Coronary artery (tissue), 2 donors: Measurements from ENCODE around the gene ZNF646.

Experiments used
- DNase-seq: peaks from one replicate; pipeline ENCODE4 v3.0.0-alpha.2; 2017; ENCODE audit warnings: low spot score
- H3K27ac ChIP-seq, 2 donors: fragments of 200-600 bp; sonication (generic); one replicate each; pipeline ENCODE4 v1.5.1; 2016 to 2019
- H3K4me3 ChIP-seq: fragments of 200-600 bp; sonication (generic); 2 replicates; pipeline ENCODE4 v1.5.1; 2016; ENCODE audit warnings: mild to moderate bottlenecking, moderate library complexity
- CTCF ChIP-seq: fragments of 200-600 bp; sonication (generic); IDR thresholded peaks from one replicate; pipeline ENCODE4 v1.5.1; 2019; ENCODE audit warnings: antibody characterized with exemption

Gene ZNF646

GRCh38 chr16:31080035-31080629, 5.9 kb downstream of the ZNF646 start:
- H3K4me3 ChIP-seq, result no peak overlapping the region
- no peak for TF ChIP-seq CTCF
- DNase-seq, result no peak
- no peak overlapping the region for H3K27ac ChIP-seq

DNA sequence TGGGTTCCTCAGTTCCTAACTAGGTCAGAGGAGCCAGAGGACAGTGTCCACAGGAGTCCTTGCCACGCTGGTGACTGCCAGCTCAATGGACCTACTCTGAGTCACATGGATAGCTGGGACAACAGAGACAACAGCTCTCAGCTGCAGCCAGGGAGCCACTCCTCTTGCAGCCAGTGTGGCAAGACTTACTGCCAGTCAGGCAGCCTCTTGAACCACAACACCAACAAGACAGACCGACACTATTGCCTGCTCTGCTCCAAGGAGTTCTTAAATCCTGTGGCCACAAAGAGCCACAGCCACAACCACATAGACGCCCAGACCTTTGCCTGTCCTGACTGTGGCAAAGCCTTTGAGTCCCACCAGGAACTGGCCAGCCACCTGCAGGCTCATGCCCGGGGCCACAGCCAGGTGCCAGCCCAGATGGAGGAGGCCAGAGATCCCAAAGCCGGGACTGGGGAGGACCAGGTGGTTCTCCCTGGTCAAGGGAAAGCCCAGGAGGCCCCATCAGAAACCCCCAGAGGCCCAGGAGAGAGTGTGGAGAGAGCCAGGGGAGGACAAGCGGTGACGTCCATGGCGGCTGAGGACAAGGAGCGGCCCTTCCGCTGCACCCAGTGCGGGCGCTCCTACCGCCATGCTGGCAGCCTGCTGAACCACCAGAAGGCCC, 6.7 kb downstream of the ZNF646 start:
- Histone ChIP-seq H3K27ac (no peak overlapping the region), H3K4me3 (no peak overlapping the region)
- DNase-seq, result no peak
- TF ChIP-seq CTCF, result no peak

DNA sequence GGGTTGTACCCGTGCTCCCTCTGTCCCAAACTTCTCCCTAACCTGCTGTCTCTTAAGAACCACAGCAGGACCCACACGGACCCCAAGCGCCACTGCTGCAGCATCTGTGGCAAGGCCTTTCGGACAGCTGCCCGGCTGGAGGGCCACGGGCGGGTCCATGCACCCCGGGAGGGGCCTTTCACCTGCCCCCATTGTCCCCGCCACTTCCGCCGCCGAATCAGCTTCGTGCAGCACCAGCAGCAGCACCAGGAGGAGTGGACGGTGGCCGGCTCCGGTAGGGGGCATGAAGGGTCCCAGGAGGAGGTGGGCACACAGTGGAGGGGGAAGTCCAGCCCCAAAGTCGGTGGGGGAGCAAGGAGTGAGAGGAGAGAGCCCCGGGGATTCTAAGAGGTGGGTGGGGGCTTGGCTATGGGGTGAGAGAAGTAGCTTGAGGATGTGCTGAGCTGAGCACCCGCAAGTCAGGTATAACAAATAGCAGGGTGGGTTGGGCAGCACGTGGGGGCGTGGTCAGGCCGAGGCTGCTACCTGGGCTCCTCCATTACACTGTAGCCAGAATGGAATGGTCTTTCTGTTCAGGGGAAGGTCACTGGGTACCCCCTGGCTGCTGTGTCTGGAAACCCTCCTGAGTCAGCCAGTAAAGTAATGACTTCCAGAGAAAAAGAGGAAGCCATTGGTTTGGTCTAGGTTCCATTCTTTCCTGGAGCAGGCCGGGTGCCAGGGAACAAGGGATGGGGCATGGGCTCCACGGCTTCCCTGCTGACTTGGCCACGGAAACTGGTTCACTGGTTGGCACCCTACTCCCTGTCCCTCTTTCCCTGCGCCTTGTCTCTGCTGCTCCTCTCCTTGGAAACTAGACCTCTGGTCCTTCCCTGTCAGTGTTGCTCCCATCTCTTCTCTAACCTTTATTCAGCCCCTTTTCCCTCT, 7.5 kb downstream of the ZNF646 start:
- DNase-seq, result no peak

GRCh38 chr16:31082368-31083045, 8.3 kb downstream of the ZNF646 start:
- TF ChIP-seq CTCF, result no peak
- peak overlapping the region in 1 of 2 donors; percentile 28 for H3K27ac ChIP-seq
- no peak overlapping the region for H3K4me3 ChIP-seq
- DNase-seq, result no peak

More for the DNA sequence above, 7.5 kb downstream of the ZNF646 start:
- TF ChIP-seq CTCF, result no peak
- no peak overlapping the region for H3K4me3 ChIP-seq
- no peak overlapping the region for H3K27ac ChIP-seq

- H3K27ac ChIP-seq, result peak overlapping the region in 1 of 2 donors; percentile 28
- TF ChIP-seq CTCF, result no peak
These were observed 8.9 kb downstream of the ZNF646 start for GRCh38 chr16:31083081-31083480.

DNA sequence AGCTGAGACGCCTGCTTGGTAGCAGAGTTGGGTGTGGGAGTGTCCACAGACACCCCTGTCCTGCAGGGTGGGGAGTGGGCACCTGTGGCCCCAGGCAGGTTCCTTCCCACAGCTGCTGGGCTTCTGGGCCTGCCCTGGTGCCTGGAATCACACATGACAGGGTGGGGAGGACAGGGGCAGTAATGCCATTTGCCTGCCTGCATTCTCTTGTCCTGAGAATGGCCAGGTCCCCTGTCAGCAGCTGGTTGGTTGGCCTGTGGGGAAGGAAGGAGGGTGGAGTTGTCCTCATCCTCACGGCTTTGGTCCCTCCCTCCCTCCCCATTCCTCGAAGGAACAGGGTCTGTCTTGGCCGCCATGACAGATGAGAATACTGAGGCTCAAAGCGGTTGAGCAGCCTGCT, 9.3 kb downstream of the ZNF646 start:
- no peak overlapping the region for H3K4me3 ChIP-seq
- TF ChIP-seq CTCF, result no peak
- no peak overlapping the region for H3K27ac ChIP-seq
- DNase-seq, result no peak

More at GRCh38 chr16:31083081-31083480, 8.9 kb downstream of the ZNF646 start:
- H3K4me3 ChIP-seq, result no peak overlapping the region
- DNase-seq, result no peak
